22Rv1 (cell line): Measurements from ENCODE around the gene DPYSL4.

Experiments
- H3K27ac ChIP-seq: fragments of 450-650 bp; 2 replicates; pipeline ENCODE4 v1.5.1; 2017
- ZFX ChIP-seq: fragments of 450-650 bp; IDR thresholded peaks from 2 replicates; pipeline ENCODE4 v1.6.1; 2017; ENCODE audit warnings: antibody characterized with exemption, borderline replicate concordance
- TF ChIP-seq, protein P1 (sequence below): fragments of 450-650 bp; IDR thresholded peaks from 2 replicates; pipeline ENCODE4 v1.5.1; 2017; ENCODE audit warnings: mild to moderate bottlenecking

DPYSL4 gene

DNA sequence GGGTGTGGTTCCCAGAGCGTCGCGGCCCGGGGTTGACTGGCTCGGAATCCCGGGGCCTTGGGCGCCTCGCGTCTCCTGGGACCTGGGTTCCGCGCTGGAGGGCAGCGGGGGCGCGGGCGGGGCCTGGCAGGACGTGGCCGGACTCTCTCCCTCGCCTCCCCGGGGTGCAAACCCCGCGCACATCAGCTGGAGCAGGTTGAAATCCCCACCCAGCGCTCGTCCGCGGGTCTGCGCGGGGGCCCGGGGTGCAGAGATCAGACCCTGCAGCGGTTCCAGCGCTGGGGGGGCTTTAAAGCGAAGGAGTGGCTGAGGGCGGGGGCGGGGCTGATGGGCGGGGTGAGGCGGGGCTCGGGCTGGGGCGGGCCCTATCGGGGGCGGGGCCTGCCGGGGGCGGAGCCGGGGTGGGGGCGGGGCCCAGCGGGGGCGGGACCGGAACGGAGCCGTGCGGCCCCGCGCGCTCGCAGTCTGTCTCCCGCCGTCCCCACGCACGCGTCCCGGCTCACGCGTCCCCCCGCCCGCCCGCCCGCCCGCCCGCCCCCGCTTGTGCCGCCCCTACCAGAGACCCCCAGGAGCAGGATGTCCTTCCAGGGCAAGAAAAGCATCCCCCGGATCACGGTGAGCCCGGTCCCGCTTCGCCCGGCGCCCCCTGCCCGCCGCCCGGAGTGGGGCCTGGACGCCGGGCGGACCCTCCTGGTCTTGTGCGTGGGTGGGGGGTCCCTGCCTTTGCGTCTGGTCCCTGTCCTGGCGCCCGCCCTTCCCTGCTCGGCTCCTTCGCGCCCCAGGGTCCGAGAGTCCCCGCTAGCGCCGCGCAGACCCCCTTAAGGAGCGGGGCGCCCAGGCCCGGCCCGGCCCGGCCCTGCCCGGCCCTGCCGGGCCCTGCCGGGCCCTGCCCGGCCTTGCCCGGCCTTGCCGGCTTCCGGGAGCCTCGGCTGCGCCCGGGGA lies at the start of gene DPYSL4:
TSS of gene DPYSL4 (plus strand) at position 461 of the 942 bp plus-strand sequence. CDS start at position 577, 116 bp downstream.
- TF ChIP-seq, protein P1, sequence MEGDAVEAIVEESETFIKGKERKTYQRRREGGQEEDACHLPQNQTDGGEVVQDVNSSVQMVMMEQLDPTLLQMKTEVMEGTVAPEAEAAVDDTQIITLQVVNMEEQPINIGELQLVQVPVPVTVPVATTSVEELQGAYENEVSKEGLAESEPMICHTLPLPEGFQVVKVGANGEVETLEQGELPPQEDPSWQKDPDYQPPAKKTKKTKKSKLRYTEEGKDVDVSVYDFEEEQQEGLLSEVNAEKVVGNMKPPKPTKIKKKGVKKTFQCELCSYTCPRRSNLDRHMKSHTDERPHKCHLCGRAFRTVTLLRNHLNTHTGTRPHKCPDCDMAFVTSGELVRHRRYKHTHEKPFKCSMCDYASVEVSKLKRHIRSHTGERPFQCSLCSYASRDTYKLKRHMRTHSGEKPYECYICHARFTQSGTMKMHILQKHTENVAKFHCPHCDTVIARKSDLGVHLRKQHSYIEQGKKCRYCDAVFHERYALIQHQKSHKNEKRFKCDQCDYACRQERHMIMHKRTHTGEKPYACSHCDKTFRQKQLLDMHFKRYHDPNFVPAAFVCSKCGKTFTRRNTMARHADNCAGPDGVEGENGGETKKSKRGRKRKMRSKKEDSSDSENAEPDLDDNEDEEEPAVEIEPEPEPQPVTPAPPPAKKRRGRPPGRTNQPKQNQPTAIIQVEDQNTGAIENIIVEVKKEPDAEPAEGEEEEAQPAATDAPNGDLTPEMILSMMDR: no peak
- no peak for TF ChIP-seq ZFX
- H3K27ac ChIP-seq: no peak within 1 kb of the TSS

DNA sequence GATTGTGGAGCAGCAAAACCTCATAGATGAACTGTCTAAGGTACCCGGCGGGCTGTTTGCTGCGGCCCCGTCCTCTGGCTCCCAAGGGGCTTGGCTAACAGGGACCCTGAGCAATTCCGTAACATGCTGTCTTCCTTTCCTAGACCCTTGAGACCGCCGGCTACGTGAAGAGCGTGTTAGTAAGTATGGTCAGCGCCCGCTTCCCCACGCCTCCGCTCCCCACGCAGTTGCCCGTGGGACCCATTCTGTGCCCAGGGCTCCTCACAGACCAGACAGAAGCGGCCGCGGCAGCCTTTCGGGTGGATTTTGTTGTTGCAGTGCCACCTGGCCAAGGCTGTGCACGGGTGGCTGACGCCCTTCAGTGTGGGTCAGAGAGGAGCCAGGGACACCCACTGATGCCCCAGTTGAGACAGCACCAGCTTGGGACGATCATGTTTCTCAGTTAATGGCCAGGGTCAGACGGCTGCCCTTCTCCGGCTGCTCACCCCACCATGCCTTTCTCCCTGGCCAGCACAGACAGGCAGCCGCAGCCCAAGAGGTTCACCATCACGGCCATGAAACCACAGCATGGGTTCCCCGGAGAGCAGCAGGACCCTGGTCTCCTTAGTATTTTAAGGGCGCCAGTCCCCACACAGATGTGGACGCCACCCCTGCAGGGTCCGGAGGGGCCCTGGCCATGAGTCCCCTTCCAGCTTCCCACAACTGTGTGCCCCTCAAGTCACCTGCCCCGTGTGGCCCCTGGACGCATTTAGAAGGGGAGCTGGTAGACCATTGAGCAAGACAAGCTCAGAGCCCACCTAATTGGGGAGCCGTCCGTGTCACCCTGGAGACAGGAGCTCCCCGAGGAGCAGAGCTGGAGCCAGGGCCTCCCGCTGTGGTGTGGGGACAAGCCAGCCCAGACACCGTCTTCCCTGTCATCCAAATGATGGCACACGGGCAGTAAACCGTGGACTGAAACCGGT lies 49.4 kb upstream of the DPYSL4 start:
- TF ChIP-seq, protein P1: no peak
- TF ChIP-seq ZFX: no peak
- H3K27ac ChIP-seq: no peak overlapping the region

DNA sequence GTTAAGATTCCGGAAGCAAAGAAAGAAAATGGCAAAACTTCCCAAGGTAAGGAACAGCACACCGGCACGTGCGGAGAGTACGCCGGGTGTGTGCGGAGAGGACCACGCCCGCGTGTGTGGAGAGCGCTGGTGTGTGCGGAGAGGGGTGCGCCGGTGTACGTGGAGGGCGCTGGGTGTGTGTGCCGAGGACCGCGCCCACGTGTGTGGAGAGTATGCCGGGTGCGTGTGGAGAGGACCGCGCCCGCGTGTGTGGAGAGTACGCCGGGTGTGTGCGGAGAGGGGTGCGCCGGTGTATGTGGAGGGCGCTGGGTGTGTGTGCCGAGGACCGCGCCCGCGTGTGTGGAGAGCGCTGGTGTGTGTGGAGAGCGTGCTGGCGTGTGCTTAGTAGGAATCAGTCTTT lies 48.6 kb upstream of the DPYSL4 start:
- TF ChIP-seq, protein P1: no peak
- TF ChIP-seq ZFX: no peak
- H3K27ac ChIP-seq: no peak overlapping the region

DNA sequence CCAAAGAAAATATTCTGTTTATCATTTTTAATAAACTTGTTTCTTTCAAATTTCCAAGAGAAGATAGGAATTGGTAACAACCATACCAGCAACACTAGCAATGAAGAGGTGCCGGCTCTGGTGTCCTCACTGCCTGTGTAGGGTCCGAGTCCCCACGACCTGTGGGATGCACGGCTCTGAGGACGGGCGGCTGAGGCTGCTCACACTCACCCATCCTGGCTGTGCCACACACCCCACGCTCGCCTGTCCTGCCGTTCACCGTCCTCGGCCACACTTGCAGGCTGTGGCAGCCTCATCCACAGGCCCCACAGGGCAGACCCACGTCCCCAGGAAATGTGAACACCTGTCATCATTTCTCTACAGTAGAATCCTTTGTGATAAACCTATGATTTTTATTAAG lies 48.2 kb upstream of the DPYSL4 start:
- TF ChIP-seq, protein P1: no peak
- no peak for TF ChIP-seq ZFX

DNA sequence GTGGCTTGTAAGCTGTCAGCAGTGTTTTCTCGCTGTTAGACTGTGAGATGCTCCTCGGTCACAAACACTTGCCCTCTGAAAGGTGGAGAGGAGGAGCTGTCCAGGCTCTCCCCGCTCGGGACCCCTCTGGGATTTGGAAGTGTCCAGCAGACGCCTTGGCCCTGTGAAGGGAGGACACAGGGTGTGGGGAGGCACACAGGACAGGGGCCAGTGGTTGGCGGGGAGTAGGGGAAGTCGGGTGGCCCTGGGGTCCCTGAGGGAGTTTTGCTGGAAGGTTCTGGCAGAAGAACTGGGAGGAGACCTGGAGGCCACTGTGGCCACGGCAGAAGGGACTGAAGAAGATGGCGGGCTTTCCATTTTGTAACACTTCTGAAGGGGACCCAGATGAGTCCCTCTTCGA lies 47.2 kb upstream of the DPYSL4 start:
- no peak for TF ChIP-seq ZFX
- TF ChIP-seq, protein P1: no peak

More for the DNA sequence above, 48.2 kb upstream of the DPYSL4 start:
- no peak overlapping the region for H3K27ac ChIP-seq

DNA sequence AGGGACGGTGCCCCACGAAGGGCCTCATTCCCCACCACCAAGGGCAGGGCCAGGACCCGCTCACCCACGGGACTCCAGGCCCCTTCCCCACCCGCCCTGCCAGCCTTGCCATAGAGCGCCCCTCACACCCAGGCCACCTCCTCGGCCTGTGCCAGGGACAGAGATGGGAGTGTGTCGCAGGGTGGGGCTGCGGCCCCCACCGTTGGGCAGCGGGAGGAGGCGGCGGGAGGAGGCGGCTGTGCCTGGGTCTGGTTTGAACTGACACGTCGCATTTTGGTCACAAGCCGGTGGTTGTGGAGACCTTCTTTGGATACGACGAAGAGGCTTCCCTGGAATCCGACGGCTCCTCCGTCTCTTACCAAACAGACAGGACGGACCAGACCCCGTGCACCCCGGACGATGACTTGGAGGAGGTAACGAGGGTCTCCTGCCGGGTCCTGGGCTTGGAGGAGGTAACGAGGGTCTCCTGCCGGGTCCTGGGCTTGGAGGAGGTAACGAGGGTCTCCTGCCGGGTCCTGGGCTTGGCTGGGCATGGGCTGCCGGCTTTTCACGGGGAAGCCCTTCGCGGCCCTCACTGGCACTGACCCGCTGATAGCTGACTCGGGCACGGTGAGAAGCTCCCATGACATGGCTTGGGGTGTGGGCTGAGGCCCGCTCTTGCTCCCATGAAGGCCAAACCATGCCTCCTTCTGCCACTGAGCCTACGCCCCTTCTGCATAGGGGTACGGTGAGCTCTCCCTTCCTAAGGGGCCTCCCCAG lies 46.4 kb upstream of the DPYSL4 start:
- TF ChIP-seq, protein P1: no peak
- TF ChIP-seq ZFX: no peak
- no peak overlapping the region for H3K27ac ChIP-seq

More for the DNA sequence above, 47.2 kb upstream of the DPYSL4 start:
- H3K27ac ChIP-seq: no peak overlapping the region
